GM21717 (cell line): ENCODE results near the gene ATP1A2.
"Not testable (repeated sequence)": the region's sequence is repeated elsewhere in the genome, so short reads cannot be mapped to it uniquely, and the experiment has no call there.

ENCODE experiments used
- ATAC-seq: cut with Tn5 transposase; IDR thresholded peaks from one replicate; pipeline ENCODE4 v1.9.1; 2021; ENCODE audit warnings: mild to moderate bottlenecking, moderate library complexity; ENCODE audit not compliant: unreplicated experiment

ATP1A2 gene

DNA sequence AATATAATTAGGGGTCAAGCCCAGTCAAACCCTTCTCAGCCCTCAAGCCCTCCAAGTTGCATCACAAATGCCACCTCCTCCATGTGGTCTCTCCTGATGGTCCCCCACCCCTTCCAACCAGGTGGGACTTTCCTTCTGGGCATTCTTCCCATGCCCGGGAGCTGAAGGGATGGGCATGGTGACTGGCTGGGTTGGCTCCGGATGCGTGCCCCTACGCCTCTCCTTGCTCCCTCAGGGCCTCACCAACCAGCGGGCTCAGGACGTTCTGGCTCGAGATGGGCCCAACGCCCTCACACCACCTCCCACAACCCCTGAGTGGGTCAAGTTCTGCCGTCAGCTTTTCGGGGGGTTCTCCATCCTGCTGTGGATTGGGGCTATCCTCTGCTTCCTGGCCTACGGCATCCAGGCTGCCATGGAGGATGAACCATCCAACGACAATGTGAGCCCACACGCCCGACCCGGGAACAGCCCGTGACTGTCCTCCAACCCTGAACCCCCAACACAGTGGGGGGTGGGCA lies 7.5 kb downstream of the ATP1A2 start:
- ATAC-seq: no peak

DNA sequence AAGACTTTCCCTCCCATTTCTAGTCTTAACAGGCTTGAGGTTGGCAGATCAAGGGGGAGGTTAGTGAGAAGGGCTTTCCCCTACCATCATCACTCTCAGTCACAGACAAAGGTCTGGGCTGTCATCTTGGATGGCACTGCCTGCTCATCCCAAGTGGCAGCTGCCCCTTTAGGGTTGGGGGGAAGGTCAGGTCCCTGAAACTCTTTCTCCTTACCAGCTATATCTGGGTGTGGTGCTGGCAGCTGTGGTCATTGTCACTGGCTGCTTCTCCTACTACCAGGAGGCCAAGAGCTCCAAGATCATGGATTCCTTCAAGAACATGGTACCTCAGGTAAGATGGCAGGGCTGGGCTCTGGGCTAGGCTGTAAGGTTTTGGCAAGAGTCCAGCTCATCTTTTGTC lies 8.2 kb downstream of the ATP1A2 start:
- ATAC-seq: no peak

DNA sequence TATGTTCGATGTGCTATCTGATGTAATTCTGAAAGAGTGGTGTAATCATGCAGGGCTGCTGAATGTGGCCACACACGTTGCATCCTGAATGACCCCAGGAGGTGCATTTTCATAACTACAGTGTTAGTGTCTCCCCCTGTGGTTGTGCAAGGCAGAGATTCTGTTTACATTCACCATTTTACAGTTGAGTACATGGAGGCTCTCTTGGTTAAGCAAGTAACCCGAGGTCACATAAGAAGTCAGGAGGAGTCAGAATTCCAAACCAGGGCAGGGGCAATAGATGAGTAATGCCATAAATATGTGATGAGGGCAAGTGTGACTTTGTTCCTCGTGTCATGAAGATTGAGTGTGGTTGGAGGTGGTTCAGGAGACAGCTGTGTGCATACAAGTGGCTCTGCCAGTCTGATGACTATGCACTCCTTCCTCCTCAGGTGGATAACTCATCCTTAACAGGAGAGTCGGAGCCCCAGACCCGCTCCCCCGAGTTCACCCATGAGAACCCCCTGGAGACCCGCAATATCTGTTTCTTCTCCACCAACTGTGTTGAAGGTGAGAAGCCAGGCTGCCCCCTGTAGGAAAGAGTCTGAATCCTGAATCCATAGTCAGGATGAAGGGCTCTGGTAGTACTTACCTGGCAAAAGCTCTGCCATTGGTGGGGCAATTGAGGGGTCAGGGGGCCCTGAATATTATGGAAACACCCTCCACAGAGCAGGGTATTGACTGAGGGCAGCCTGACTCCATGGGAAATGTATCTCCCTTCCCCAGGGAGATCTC lies 9.3 kb downstream of the ATP1A2 start:
- ATAC-seq: no peak

DNA sequence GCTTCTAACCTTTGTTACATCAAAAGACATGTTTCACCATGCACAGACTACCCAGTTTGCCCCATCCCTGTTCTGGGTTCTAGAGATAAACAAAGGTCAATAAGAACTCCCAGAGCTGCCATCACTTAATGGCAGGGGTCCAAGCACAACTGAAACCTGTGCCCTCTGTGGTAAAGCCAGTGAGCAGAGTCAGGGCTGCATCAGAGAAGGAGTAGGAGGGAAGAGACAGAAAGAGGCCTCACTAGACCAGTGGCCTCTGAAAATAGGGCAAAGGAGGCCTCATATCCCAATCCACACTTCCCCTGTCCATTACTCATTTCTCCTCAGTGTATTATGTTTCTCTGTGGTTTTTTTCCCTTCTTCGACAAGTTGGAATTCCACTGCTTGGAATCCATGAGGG lies 10.2 kb downstream of the ATP1A2 start:
- no peak for ATAC-seq

DNA sequence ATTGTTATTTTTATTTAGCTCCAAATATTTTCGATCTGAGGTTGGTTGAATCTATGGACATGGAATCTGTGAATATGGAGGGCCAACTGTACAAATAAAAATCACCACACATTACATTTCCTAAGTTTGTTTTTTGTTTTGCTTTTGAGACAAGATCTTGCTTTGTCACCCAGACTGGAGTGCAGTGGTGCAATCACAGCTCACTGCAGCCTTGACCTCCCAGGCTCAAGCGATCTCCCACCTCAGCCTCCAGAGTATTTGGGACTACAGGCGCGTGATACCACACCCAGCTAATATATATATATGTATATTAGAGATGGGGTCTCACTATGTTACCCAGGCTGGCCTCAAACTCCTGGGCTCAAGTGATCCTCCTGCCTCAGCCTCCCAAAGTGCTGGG lies 10.8 kb downstream of the ATP1A2 start:
- ATAC-seq: not testable (repeated sequence)

DNA sequence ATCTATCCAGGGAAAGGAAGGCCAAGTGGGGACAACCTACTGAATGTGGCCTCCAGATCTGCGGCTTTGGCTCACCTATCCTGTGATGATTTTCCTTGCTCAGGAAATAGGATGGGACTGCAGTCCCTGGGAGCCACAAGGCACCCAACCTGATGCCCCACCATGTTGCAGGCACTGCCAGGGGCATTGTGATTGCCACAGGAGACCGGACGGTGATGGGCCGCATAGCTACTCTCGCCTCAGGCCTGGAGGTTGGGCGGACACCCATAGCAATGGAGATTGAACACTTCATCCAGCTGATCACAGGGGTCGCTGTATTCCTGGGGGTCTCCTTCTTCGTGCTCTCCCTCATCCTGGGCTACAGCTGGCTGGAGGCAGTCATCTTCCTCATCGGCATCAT lies 11.8 kb downstream of the ATP1A2 start:
- ATAC-seq: no peak

DNA sequence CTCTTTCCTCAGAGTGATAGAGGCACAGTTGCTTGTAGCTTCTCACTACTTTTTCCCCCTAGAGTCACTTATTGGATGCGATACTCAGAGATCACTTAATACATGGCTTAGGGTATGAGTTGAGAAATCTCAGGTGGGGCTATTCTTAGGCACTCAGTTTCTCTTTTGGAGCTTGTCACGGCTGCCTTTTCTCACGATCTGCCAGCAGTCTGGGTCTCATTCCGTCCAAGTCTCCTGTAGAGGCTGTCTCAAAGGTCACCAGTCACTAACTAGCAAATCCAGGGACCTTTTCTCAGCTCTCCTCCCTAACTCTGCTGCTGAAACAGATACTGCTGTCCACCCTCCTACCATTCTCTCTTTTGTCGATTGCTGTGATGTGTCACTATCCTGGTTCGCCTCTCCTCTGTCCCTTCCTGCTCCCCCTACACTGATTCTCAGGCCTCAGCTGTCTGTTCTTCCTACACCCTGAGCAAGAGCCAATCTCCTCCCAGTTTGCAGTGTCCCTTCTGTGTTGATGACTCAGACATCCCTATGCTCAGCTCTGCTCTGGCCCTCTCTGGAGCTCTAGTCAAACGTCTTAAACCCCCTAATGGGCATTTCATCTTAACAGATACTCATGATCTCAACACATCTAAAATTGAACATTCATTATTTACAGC lies 12.4 kb downstream of the ATP1A2 start:
- ATAC-seq: no peak

DNA sequence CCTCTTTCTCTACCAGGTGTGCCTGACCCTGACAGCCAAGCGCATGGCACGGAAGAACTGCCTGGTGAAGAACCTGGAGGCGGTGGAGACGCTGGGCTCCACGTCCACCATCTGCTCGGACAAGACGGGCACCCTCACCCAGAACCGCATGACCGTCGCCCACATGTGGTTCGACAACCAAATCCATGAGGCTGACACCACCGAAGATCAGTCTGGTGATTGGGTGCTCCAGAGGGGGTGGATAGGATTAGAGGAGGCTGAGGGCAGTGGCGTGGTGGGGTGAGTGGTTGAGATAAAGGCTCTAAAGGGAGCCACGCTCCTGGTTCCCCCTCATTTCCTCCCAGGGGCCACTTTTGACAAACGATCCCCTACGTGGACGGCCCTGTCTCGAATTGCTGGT lies 13.1 kb downstream of the ATP1A2 start:
- ATAC-seq: no peak

DNA sequence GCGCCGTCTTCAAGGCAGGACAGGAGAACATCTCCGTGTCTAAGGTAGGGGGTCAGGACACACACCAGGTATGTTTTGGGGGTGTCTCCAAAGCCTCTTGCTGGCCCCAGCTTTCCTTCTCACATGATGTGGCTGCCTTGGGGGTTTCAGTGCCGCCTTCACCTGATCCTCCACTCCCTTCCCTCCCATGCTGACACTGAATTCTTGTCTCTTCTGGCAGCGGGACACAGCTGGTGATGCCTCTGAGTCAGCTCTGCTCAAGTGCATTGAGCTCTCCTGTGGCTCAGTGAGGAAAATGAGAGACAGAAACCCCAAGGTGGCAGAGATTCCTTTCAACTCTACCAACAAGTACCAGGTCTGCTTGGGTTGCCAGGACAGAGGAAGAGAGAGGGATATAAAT lies 13.5 kb downstream of the ATP1A2 start:
- no peak for ATAC-seq

DNA sequence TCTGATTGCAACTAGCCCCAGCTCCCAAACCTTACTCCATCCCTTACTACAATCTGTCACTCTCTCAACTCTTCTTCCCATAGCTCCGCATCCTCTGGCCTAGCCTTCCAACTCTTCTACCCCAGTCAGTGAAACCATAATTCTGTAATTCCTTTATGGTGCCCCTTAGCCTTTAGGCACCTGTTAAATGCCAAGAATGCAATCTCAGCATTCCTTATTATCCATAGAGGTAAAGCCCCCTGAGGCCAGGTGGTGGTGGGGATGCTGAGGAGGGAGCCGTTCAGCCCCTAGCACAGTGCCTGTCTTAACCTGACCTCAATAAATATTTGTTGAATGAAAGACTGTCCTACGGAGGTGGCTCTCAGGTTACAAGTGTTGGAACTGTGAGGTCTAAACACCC lies 14.0 kb downstream of the ATP1A2 start:
- no peak for ATAC-seq

DNA sequence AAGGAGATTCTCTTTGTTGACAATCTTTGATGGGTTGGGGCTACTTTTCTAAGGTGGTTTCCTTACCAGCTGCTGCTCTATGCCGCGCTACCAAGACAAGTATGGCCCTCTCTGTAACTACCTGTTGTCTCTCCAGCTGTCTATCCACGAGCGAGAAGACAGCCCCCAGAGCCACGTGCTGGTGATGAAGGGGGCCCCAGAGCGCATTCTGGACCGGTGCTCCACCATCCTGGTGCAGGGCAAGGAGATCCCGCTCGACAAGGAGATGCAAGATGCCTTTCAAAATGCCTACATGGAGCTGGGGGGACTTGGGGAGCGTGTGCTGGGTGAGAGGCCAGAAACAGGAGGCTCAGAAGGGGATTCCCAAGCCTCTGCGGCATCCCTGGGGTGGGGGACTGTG lies 14.4 kb downstream of the ATP1A2 start:
- ATAC-seq: no peak

DNA sequence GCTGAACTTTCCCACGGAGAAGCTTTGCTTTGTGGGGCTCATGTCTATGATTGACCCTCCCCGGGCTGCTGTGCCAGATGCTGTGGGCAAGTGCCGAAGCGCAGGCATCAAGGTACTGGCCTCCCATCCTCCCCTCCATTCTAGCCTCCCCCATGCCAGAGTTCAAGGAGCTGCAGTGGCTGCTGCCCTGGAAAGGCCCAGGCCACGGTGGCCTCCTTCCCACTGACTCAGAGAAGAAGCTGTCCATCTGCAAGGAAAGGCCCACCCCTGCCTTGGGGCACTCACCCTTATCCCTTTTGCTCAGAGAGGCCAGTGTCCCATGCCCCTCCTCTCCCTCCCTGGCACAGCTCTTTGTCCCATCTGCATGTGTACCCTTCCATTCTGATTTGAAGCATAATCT lies 14.9 kb downstream of the ATP1A2 start:
- ATAC-seq: no peak

DNA sequence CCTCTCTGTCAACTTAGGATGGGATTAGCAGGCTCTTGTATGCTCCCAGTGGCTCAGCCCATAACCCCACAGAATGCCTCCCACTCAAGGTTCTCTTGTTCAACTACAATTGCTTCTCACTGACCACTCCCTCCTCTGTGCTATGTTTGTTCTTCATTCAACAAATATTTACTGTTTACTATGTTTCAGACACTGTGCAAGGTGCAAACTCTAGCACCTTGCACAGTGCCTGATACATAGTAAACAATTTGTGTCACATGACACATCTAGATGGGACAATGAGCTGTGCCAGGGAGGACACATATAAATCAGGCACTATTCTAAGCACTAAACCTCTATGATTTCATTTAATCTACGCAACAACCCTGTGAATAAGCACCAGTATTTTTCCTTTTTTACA lies 15.4 kb downstream of the ATP1A2 start:
- no peak for ATAC-seq

DNA sequence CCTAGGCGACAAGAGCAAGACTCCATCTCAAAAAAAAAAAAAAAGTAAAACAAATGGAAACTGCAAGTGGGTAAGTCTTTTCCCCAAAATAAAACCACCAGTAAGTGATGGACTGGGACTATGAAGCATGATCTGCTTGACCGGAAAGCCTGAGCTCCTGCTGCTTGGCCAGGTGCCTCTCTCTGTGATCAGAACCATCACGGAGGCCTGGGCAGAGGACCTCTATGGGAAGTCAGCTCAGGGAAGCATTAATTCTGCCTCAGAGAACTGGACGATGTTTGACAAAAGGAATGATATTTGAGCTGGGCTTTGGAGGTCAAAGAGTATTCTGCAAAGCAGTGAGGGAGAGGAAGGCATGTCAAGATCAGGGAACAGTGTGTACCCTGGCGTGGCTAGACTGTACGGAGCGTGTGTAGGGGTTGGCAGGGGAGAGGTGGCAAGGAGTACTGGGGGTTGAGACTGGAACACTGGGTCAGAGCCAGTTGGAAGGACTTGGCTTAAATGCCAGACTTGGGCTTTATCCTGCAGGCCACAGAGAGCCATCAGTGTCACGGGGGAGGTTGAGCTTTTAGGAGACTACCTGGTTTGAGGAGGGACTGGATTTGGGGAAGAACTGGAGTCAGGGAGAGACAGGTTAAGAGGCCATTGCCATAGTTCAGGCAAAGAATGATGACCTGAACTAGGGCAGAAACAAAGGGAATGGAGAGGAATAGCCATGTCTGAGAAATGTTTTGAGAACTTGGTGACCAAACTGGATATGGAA lies 16.4 kb downstream of the ATP1A2 start:
- ATAC-seq: no peak

DNA sequence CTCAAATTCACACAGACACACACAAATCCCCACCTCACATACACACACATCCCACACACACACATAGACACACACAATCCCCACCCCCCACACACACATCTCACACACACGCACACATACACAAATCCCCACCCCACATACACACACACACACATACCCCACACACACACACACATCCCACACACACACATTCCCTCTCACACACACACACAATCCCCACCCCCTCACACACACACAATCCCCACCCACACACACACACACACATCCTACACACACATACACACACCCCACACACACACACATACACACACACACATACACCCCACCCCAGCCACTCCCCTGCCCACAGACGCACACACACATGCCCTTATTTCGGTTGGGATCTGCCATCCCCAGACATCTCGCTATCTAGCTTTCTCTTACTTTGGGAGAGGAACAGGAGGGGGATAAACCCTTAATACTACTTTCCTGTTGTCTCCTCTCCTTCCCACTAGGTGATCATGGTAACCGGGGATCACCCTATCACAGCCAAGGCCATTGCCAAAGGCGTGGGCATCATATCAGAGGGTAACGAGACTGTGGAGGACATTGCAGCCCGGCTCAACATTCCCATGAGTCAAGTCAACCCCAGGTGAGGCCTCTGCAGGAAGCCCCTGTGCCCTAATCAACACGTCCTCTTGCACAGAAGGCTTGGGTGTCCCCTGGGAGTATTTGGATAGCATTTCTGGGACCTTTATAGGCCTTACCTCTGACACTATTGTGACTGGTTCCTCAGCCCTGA lies 18.6 kb downstream of the ATP1A2 start:
- ATAC-seq: no peak

DNA sequence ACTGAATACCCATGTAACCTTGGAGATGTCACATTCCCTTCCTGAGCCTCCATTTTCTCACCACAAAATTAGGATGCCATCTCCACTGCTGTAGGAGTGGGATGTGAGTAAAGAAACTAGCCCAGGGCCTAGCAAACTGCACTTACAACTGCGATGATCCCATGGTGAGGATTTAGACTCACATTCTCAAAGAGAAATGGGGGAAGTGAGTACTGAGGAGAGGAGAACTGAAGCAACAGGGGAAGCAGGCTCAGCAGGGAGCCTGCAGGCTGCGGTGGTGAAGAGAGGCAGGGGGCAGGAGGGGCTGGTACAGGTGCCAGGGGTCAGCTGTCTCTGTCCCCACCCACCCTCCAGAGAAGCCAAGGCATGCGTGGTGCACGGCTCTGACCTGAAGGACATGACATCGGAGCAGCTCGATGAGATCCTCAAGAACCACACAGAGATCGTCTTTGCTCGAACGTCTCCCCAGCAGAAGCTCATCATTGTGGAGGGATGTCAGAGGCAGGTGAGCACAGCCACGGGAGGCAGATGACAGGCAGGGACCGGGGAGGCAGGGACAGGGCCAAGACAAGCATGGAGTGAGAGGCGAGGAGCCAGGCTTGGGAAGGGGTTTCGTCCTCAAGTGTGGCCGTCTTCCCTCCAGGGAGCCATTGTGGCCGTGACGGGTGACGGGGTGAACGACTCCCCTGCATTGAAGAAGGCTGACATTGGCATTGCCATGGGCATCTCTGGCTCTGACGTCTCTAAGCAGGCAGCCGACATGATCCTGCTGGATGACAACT lies 19.4 kb downstream of the ATP1A2 start:
- ATAC-seq: no peak

DNA sequence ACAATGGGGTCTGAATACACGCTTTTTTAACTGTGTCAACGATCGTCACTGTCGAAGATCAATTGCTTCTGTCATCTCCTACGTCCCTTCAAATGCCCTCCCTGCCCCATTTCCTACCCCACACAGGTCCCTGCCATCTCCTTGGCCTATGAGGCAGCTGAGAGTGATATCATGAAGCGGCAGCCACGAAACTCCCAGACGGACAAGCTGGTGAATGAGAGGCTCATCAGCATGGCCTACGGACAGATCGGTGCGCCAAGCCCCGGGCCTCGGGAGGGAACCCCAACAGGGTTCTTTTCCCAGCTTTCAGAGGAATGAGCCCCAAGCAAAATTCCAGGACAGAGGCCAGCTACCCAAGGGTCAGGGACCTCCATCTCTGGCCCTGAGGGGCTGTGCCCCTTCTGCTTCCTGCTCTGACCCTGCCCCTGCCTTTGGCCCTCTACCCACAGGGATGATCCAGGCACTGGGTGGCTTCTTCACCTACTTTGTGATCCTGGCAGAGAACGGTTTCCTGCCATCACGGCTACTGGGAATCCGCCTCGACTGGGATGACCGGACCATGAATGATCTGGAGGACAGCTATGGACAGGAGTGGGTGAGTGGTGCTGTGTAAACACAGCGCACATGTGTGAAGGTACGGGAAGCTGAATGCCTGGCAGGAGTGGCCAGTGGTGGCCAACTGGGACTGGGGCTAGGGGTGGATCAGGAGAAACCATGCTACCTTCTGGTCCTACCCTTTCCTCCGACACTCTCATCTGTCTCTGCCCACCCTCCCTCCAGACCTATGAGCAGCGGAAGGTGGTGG lies 20.8 kb downstream of the ATP1A2 start:
- ATAC-seq: no peak

DNA sequence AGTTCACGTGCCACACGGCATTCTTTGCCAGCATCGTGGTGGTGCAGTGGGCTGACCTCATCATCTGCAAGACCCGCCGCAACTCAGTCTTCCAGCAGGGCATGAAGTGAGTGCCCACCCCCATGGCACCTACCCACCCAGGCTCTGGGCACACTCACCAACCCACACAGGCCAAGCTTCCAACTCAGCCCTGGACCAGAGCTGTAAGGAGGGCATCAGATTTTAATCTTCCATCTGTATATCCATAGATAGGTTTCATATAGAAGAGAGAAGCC lies 21.3 kb downstream of the ATP1A2 start:
- no peak for ATAC-seq

DNA sequence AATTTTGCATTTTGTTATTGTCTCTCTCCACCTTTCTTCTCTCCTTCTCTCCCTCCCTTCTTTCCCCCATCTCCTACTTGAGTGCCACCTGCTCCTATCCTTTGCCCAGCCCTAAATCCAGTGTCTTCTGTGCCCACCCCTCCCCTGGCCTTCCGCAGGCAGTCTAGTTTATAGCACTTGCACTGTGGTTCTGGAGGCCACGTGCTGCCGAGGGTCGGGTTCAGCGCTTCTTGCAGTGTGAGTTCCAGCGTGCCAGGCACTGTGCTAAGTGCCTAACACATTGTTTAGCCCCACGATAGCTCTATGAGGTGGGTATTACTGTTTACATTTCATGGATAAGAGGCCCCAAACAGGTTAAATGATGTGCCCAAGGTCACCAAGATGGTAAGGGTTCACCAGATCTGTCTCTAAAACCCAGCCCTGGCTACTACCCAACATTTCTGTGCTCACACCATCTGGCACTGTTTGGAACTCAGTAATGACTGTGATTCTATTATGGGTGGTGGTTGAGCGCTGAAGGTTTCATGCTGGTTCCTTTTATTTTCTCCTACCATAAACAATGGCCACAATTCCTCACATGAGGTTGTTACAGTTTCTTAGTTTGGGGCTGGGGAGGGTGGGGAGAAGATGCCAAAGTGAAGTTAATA lies 21.8 kb downstream of the ATP1A2 start:
- no peak for ATAC-seq
